DND-41 (cell line): ENCODE measurements around the gene MPPE1.

ENCODE experiments used
- CTCF ChIP-seq: IDR thresholded peaks from 2 replicates; pipeline ENCODE4 v1.5.1; 2012; ENCODE audit warnings: borderline replicate concordance, low read length, moderate library complexity, mild to moderate bottlenecking; ENCODE audit not compliant: poor library complexity, severe bottlenecking; ENCODE audit errors: extremely low read depth
- EZH2 ChIP-seq: IDR thresholded peaks from 3 replicates; pipeline ENCODE4 v1.6.1; 2012; ENCODE audit warnings: borderline replicate concordance, low read depth, mild to moderate bottlenecking, moderate library complexity, low read length, inconsistent platforms; ENCODE audit not compliant: severe bottlenecking

- TF ChIP-seq CTCF (no peak), EZH2 (no peak)
Measured at GRCh38 chr18:11953113-11953512, 45.0 kb upstream of the MPPE1 start.
